IPS DF 6.9 (cell line): ENCODE data around the gene CASD1.

Source experiments
- DNase-seq: peaks from one replicate; pipeline ENCODE4 v3.0.0-alpha.2; 2013; ENCODE audit warnings: low read depth, low spot score
- H3K27ac ChIP-seq: one replicate; pipeline ENCODE4 v1.5.1; 2013; ENCODE audit warnings: low read length, control low read depth
- H3K27me3 ChIP-seq: 2 replicates; pipeline ENCODE4 v1.6.1; 2013; ENCODE audit warnings: mild to moderate bottlenecking, low read length; ENCODE audit not compliant: control insufficient read depth, insufficient read depth
- H3K36me3 ChIP-seq: 2 replicates; pipeline ENCODE4 v1.6.1; 2013; ENCODE audit warnings: low read length; ENCODE audit not compliant: control insufficient read depth, insufficient read depth
- H3K4me1 ChIP-seq: 2 replicates; pipeline ENCODE4 v1.6.1; 2013; ENCODE audit warnings: low read length; ENCODE audit not compliant: control insufficient read depth, insufficient read depth
- H3K4me3 ChIP-seq: 2 replicates; pipeline ENCODE4 v1.5.1; 2013; ENCODE audit warnings: mild to moderate bottlenecking, low read length
- H3K9me3 ChIP-seq: 2 replicates; pipeline ENCODE4 v1.6.1; 2013; ENCODE audit warnings: low read length, inconsistent platforms; ENCODE audit not compliant: control insufficient read depth, insufficient read depth
- WGBS: extraction: QIAGEN DNeasy Blood & Tissue Kit; methylation state at CpG from one replicate; pipeline ENCODE4 v1.1.7; 2013; ENCODE audit warnings: mixed read lengths, missing lambda C conversion rate; ENCODE audit not compliant: insufficient read length, insufficient coverage; 5-methylcytosine and 5-hydroxymethylcytosine counted together

The CASD1 gene

DNA sequence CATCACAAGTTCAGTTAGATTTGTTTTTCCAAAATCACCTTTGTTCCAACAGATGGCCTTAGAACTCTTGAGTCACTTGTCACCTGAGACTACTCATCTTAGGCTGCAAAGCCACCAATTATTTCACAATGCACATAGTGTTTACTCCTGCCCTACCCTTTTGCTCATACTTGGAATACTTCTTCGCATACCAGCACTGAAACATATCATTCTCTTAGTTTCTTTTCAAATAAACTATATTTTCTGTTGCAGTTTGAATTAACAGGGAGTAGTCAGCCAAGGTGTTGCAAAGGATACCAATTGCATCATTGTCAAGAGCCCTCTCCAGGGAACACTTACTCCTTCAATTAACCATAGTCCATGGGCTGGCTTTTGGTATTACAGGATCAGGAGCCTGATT lies 71.0 kb downstream of the CASD1 start:
- WGBS: no CpG with 5 or more reads among the region's 1 CpG
- no peak overlapping the region for H3K27ac ChIP-seq
- H3K4me1 ChIP-seq: no peaks in the 10 kb centered on the region
- no peaks in the 10 kb centered on the region for H3K36me3 ChIP-seq
- H3K9me3 ChIP-seq: no peaks in the 10 kb centered on the region
- H3K27me3 ChIP-seq: no peaks in the 10 kb centered on the region
- no peak overlapping the region for H3K4me3 ChIP-seq
- DNase-seq: no peak

DNA sequence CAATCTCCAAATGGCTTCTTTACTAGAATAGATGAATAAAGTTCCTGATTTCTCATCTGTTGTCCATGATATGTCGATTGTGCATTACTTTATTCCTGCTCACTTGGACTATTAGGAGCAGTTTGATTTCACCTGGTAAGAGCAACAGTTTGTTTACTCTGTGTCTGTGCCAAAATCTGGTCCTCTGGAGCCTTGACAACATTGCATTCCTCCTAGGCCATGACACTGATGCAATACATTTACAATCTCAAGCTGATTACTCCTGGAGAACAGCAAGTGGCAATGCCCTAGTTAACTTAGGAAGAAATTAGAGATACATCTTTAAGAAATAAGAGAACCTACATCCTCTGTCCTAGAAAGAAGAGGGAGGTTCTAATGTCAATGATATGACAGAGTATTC lies 74.5 kb downstream of the CASD1 start:
- no peak for DNase-seq

DNA sequence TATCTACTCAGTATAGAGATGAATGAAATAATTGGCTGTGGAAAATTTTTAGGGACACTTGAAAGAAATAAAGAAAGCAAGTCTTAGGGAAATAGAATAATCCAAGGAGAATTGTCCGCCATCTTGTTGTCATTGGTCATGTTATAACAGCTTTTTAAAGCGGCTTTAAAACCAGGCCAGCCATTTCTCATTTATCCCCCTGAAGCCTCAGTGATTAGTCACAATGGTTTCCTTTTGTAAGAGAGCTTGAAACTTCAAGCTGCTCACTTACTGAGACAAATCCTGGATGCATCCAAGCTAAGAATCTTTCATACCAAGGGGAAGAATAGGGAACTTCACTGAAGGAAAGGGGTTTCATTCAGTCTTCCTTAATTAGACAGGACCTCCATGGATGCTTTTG lies 78.5 kb downstream of the CASD1 start:
- H3K9me3 ChIP-seq: no peaks in the 10 kb centered on the region
- no peak overlapping the region for H3K4me3 ChIP-seq
- H3K27ac ChIP-seq: no peak overlapping the region
- H3K4me1 ChIP-seq: no peaks in the 10 kb centered on the region
- no CpG with 5 or more reads among the region's 2 CpGs for WGBS
- DNase-seq: no peak
- H3K36me3 ChIP-seq: no peaks in the 10 kb centered on the region
- no peaks in the 10 kb centered on the region for H3K27me3 ChIP-seq

More for the DNA sequence above, 74.5 kb downstream of the CASD1 start:
- Histone ChIP-seq H3K27me3 (no peaks in the 10 kb centered on the region), H3K9me3 (no peaks in the 10 kb centered on the region), H3K4me3 (no peak overlapping the region), H3K4me1 (no peaks in the 10 kb centered on the region), H3K27ac (no peak overlapping the region), H3K36me3 (no peaks in the 10 kb centered on the region)
- WGBS: no CpG with 5 or more reads among the region's 1 CpG

DNA sequence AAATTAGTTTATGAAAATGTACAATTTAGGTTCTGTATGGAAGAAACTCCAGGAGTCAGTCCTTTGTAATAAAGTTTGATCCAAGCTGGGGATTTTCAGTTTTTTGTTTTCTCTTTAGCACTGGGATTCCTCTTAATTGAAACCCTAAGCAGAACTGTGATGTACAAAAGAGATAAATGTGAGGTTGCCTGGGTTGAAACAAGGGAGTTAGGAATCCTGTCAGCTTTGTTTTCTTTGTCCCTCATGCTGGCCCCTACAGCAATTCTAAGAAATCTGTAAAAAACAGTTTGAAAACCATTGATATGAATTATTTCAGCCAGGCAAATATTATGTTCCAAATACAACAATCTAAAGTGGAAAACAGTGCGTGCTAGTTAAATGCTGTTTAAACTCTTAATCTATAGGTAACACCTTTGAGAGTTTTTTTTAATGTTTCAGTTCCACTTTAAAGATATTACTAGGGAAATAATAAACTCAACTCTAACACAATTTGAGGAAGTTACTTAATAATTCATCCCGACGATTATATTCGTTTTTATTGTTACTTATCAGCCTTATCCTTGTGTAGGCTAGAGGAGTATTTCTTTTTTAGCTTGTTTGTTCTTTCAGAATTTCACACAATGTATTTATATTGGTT lies 81.0 kb downstream of the CASD1 start:
- H3K4me1 ChIP-seq: no peaks in the 10 kb centered on the region
- H3K27ac ChIP-seq: no peak overlapping the region
- no CpG with 5 or more reads among the region's 4 CpGs for WGBS

DNA sequence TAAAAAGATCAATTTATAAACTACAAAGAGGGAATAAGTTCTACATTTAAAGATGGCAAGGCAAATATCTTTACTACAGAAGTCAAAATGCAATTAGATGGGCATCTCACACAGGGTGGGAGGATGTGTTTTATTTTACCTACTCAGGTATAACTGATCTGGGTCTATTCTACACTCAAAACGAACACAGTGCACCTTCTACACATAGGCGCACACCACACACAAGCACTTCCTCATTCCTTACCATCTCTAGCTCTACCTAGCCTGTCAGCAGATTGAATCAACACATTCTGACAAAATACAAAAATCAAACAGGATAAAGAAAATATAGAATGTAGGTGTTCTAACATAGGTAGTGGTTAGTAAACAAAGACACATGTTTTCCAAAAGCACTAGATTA lies 81.6 kb downstream of the CASD1 start:
- no peak overlapping the region for H3K27ac ChIP-seq

More for the DNA sequence above, 81.0 kb downstream of the CASD1 start:
- no peaks in the 10 kb centered on the region for H3K9me3 ChIP-seq
- no peaks in the 10 kb centered on the region for H3K27me3 ChIP-seq
- DNase-seq: no peak
- no peak overlapping the region for H3K4me3 ChIP-seq
- H3K36me3 ChIP-seq: no peaks in the 10 kb centered on the region

DNA sequence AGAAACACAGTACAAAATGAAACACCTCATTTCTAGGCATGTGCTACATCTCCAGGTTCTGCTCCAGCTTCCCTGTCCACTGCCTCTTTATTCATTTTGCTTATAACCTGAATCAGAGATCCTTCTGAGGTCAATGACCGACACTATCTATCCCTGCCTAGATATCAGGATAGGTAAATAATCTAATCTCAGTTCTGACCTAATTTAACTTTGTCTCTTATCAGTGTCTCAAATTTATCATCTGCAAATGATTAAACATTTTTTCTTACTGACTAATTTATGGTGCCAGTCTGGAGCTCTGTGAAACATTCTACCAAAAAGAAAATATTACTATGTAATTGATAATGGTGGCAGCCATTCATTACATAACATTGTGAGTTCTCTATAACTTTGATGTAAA lies 85.3 kb downstream of the CASD1 start:
- H3K9me3 ChIP-seq: no peaks in the 10 kb centered on the region
- no peak overlapping the region for H3K4me3 ChIP-seq
- DNase-seq: no peak
- no peak overlapping the region for H3K27ac ChIP-seq
- no peaks in the 10 kb centered on the region for H3K36me3 ChIP-seq
- no peaks in the 10 kb centered on the region for H3K4me1 ChIP-seq
- H3K27me3 ChIP-seq: no peaks in the 10 kb centered on the region
- no CpG with 5 or more reads among the region's 1 CpG for WGBS

More for the DNA sequence above, 81.6 kb downstream of the CASD1 start:
- H3K27me3 ChIP-seq: no peaks in the 10 kb centered on the region
- no peaks in the 10 kb centered on the region for H3K36me3 ChIP-seq
- H3K4me3 ChIP-seq: no peak overlapping the region
- no peaks in the 10 kb centered on the region for H3K4me1 ChIP-seq
- no CpG with 5 or more reads among the region's 2 CpGs for WGBS
- no peaks in the 10 kb centered on the region for H3K9me3 ChIP-seq
- DNase-seq: no peak

- DNase-seq: no peak
- Histone ChIP-seq H3K4me1 (no peaks in the 10 kb centered on the region), H3K9me3 (no peaks in the 10 kb centered on the region), H3K4me3 (no peak overlapping the region), H3K27ac (no peak overlapping the region), H3K27me3 (no peaks in the 10 kb centered on the region), H3K36me3 (no peaks in the 10 kb centered on the region)
- WGBS: no CpG with 5 or more reads among the region's 4 CpGs
Measured at GRCh38 chr7:94595717-94596116, 86.1 kb downstream of the CASD1 start.

DNA sequence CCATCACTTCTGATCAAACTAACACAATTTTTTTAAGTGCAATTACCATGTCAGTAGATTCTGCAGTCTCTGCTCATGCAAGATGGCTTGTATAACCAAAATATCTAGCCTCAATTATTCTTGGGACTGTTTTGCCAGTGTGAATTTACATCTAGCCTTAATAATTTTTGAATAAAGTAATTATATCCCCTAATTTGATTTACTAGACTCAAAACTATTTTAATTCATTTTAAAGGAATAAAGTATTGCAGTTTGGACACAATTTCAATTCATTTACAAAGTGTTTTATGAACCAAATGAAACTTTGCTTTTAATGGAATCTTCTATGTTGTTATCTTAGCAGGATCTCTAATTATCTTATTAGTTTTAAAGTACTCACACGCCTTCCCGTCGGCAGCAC lies 90.7 kb downstream of the CASD1 start:
- no peak overlapping the region for H3K27ac ChIP-seq

GRCh38 chr7:94602181-94602580 lies 92.6 kb downstream of the CASD1 start:
- Histone ChIP-seq H3K4me3 (no peak overlapping the region), H3K9me3 (no peaks in the 10 kb centered on the region), H3K27ac (no peak overlapping the region), H3K27me3 (no peaks in the 10 kb centered on the region), H3K4me1 (no peaks in the 10 kb centered on the region), H3K36me3 (no peaks in the 10 kb centered on the region)
- DNase-seq: no peak
- WGBS: no CpG with 5 or more reads among the region's 1 CpG

More for the DNA sequence above, 90.7 kb downstream of the CASD1 start:
- H3K36me3 ChIP-seq: no peaks in the 10 kb centered on the region
- H3K9me3 ChIP-seq: no peaks in the 10 kb centered on the region
- DNase-seq: no peak
- H3K4me1 ChIP-seq: no peaks in the 10 kb centered on the region
- no CpG with 5 or more reads among the region's 3 CpGs for WGBS
- no peaks in the 10 kb centered on the region for H3K27me3 ChIP-seq
- H3K4me3 ChIP-seq: no peak overlapping the region

- Histone ChIP-seq H3K27ac (no peak overlapping the region), H3K27me3 (no peaks in the 10 kb centered on the region), H3K9me3 (no peaks in the 10 kb centered on the region), H3K4me1 (no peaks in the 10 kb centered on the region), H3K4me3 (no peak overlapping the region), H3K36me3 (no peaks in the 10 kb centered on the region)
- no CpG with 5 or more reads among the region's 1 CpG for whole genome bisulfite sequencing
- no peak for DNase-seq
Measured at GRCh38 chr7:94605031-94605430, 95.4 kb downstream of the CASD1 start.
